22Rv1 (cell line): ENCODE data around the gene CPHXL.

Experiments
- CTCF ChIP-seq: fragments of 450-650 bp; IDR thresholded peaks from 2 replicates; pipeline ENCODE4 v1.5.1; 2017; ENCODE audit warnings: mild to moderate bottlenecking
- ZFX ChIP-seq: fragments of 450-650 bp; IDR thresholded peaks from 2 replicates; pipeline ENCODE4 v1.6.1; 2017; ENCODE audit warnings: antibody characterized with exemption, borderline replicate concordance

GRCh38 chr16:75742424-75743047 is 16.2 kb upstream of the CPHXL start:
- TF ChIP-seq CTCF = no peak
- TF ChIP-seq ZFX = no peak
